Thoracic aorta (tissue), 2 donors: ENCODE data around the gene DCXR. TPM values are rescaled to one million over a fixed set of nuclear protein-coding genes. Genes with fewer than 3 reads are reported as not detected.

Experiments
- ATAC-seq: fragments of 150-250 bp; one replicate; pipeline ENCODE4 v1.8.0; 2017; ENCODE audit warnings: low read depth; ENCODE audit not compliant: insufficient number of reproducible peaks, low FRiP score
- DNase-seq: peaks from one replicate; pipeline ENCODE4 v3.0.0-alpha.2; 2020; ENCODE audit warnings: low spot score
- H3K27ac ChIP-seq, 2 donors: fragments of 200-600 bp; sonication (generic); 1 replicate in 1 of 2; 2 replicates in 1 of 2; pipeline ENCODE4 v1.5.1; 2016; ENCODE audit warnings: mild to moderate bottlenecking in 2 of 2, moderate library complexity in 2 of 2
- H3K27me3 ChIP-seq: fragments of 200-600 bp; sonication (generic); replicated peaks from 2 replicates; pipeline ENCODE4 v1.6.0; 2016; ENCODE audit warnings: mild to moderate bottlenecking; ENCODE audit not compliant: insufficient read depth
- H3K36me3 ChIP-seq: fragments of 200-600 bp; sonication (generic); one replicate; pipeline ENCODE4 v1.5.1; 2016
- H3K4me1 ChIP-seq, 2 donors: fragments of 200-600 bp; sonication (generic); 1 replicate in 1 of 2; 2 replicates in 1 of 2; pipeline versions ENCODE4 v1.5.1 to v1.6.0; 2016; ENCODE audit warnings: low read depth in 2 of 2, mild to moderate bottlenecking in 1 of 2; ENCODE audit not compliant: control insufficient read depth in 1 of 2
- H3K4me3 ChIP-seq: fragments of 200-600 bp; sonication (generic); 2 replicates; pipeline ENCODE4 v1.5.1; 2016; ENCODE audit warnings: mild to moderate bottlenecking
- H3K9me3 ChIP-seq: fragments of 200-600 bp; sonication (generic); 2 replicates; pipeline ENCODE4 v1.5.1; 2016
- total RNA-seq, 2 donors: library from RNA; depleted of rRNA; stranded (reverse); fragments of >200 nt; gene quantifications; one replicate each; pipeline versions ENCODE4 v1.1.0 to v1.2.3, GENCODE V29; 2016
- TF ChIP-seq, protein P1 (sequence below): fragments of 200-600 bp; sonication (generic); IDR thresholded peaks from one replicate; pipeline ENCODE4 v1.5.1; 2019; ENCODE audit warnings: antibody characterized with exemption

DCXR gene
- total RNA-seq, 2 donors from 2014 or later = 33.9 to 87.1 TPM

DNA sequence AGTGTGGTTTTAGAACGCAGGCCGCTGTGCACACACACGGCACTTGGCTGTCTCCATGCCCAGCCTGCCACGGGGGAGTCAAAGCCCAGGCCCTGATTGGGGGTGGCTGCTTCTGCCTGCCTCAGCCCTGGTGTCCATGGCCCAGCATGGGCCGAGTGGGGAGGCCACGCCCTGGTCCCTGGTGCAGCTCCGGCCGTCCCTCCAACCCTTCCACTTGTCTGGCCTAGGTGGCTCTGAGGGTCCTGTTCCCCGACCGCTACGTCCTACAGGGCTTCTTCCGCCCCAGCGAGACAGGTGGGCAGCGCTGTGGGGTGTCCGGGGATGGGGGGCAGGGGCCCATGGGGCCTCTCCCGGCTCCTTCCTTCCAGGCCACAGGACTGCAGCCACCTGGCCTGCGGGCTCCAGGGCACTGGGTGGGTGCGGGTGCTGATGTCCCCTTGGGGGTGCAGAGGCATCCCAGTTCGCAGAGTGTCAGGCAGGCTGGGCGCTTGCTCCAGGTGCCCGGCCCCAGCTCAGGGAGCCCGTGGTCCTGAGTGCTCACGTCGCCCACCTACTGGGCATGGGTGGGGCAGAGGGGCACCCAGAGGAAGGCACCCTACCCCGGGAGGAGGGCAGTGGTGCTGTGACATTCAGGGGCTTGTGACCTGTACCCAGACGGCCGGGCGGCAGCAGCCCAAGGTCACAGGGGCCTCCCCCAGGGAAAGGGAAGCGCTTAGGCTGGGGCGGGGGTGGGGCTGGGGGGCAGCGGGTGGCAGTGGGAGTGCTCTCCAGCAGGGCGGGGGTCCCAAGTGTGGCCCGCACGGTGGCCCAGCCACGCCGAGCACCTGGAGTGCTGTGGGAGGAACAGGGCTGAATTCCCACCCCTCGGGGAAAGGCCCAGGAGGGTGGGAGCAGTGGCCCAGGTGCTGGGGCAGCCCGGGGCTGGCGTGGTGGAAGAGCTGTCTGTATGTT is 26.6 kb downstream of the DCXR start:
- Histone ChIP-seq H3K27me3 (no peaks in the 10 kb centered on the region), H3K36me3 (no peaks in the 10 kb centered on the region)
- no peak for ATAC-seq

DNA sequence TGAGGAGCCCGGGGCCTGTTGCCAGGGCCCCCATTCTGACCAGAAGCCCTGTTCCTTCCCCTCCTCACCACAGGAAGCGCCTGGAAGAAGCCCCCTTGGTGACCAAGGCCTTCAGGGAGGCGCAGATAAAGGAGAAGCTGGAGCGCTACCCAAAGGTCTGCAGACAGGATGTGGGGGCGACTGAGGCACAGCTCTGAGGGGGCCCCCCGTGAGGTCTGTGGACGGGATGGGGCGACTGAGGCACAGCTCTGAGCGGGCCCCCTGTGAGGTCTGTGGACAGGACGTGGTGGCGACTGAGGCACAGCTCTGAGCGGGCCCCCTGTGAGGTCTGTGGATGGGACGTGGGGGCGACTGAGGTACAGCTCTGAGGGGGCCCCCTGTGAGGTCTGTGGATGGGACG is 28.1 kb downstream of the DCXR start:
- Histone ChIP-seq H3K27me3 (no peaks in the 10 kb centered on the region), H3K36me3 (no peaks in the 10 kb centered on the region), H3K4me1 (peaks cover 17 to 60% of the 10 kb centered on the region in 2 donors), H3K4me3 (no peak overlapping the region), H3K9me3 (no peaks in the 10 kb centered on the region), H3K27ac (no peak overlapping the region)
- DNase-seq (no peak), ATAC-seq (no peak)
- TF ChIP-seq, protein P1, sequence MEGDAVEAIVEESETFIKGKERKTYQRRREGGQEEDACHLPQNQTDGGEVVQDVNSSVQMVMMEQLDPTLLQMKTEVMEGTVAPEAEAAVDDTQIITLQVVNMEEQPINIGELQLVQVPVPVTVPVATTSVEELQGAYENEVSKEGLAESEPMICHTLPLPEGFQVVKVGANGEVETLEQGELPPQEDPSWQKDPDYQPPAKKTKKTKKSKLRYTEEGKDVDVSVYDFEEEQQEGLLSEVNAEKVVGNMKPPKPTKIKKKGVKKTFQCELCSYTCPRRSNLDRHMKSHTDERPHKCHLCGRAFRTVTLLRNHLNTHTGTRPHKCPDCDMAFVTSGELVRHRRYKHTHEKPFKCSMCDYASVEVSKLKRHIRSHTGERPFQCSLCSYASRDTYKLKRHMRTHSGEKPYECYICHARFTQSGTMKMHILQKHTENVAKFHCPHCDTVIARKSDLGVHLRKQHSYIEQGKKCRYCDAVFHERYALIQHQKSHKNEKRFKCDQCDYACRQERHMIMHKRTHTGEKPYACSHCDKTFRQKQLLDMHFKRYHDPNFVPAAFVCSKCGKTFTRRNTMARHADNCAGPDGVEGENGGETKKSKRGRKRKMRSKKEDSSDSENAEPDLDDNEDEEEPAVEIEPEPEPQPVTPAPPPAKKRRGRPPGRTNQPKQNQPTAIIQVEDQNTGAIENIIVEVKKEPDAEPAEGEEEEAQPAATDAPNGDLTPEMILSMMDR = no peak

More for the DNA sequence above, 26.6 kb downstream of the DCXR start:
- Histone ChIP-seq H3K9me3 (no peaks in the 10 kb centered on the region), H3K4me3 (no peak overlapping the region), H3K27ac (no peak overlapping the region), H3K4me1 (peaks cover 15 to 45% of the 10 kb centered on the region in 2 donors)
- TF ChIP-seq, protein P1 = no peak
- no peak for DNase-seq

DNA sequence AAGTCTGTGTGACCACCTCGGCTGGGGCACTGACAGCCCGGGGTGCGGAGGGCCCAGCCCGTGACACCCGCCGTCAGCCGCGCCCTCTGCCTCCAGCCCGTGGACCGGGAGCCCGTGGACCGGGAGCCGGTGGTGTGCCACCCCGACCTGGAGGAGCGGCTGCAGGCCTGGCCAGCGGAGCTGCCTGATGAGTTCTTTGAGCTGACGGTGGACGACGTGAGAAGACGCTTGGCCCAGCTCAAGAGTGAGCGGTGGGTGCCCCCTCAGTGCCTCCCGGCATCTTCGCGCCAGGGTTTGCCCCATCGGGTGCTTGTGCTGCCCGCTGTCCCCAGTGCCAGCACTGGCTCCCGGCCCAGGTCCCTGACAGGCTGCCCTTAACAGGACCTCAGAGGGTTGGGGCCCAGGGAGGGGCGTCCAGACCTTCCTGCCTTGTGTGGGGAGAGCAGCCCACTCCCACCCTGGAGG is 28.5 kb downstream of the DCXR start:
- Histone ChIP-seq H3K27me3 (no peaks in the 10 kb centered on the region), H3K9me3 (no peaks in the 10 kb centered on the region), H3K36me3 (no peaks in the 10 kb centered on the region), H3K27ac (no peak overlapping the region), H3K4me3 (no peak overlapping the region), H3K4me1 (peaks cover 22 to 64% of the 10 kb centered on the region in 2 donors)
- no peak for DNase-seq
- ATAC-seq = no peak
- TF ChIP-seq, protein P1 = no peak

DNA sequence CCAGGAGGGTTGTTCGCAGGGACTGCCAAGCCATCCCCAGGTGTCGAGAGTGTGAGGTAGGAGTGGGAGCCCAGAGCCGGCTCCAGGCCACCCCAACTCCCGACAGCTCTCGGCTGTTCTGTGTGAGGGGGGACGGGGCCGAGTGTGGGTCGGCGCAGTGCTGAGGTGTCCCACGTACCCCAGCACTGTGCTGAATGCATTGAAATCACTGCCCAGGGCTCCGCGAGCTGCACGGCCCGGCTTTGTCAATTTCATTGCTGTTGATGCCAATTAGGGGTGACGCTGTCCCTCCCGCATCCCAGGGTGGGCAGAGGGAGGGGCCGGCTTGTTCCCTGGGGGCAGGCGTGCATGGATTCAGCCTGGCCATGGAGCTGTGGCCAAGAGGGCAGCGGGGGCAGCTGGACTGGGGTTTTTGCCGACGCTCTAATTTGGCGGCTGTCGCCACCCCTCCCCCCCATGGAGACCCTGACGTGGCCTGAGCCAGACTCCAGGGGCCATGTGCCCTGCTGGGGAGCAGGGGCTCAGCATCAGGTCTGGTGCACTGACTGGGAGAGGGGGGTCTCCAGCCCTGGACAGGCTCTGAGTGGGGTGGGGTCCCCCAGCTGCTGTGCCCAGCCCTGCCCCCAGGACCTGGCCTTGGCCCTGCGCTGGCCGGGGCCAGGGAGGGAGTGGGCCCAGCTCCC is 29.1 kb downstream of the DCXR start:
- no peaks in the 10 kb centered on the region for H3K9me3 ChIP-seq
- H3K27ac ChIP-seq = no peak overlapping the region
- ATAC-seq = no peak
- DNase-seq = no peak
- peaks cover 23 to 62% of the 10 kb centered on the region in 2 donors for H3K4me1 ChIP-seq
- H3K36me3 ChIP-seq = no peaks in the 10 kb centered on the region
- H3K4me3 ChIP-seq = no peak overlapping the region
- TF ChIP-seq, protein P1 = no peak
- H3K27me3 ChIP-seq = no peaks in the 10 kb centered on the region
